Occipital lobe (tissue), 2 donors: ENCODE data around the gene SEMA3G. TPM values are rescaled to one million over a fixed set of nuclear protein-coding genes. Genes with fewer than 3 reads are reported as not detected.
A peak's percentile ranks its signal among the peaks of the same experiment; 100 is the strongest.

Source experiments
- DNase-seq: peaks from one replicate; lab custom pipeline; 2025; lab: John Stamatoyannopoulos, UW
- total RNA-seq: library from RNA; depleted of rRNA; stranded (reverse); fragments of >200 nt; gene quantifications from one replicate; pipeline ENCODE4 v1.2.3, GENCODE V29; 2014

The SEMA3G gene
- total RNA-seq, 1 donor from 2014 or later: 3.0 TPM

GRCh38 chr3:52479877-52480575 is 35.1 kb upstream of the SEMA3G start:
- no peak for DNase-seq

- no peak for DNase-seq
Observed at GRCh38 chr3:52479037-52479876, 34.4 kb upstream of the SEMA3G start.

- DNase-seq: no peak
Observed at GRCh38 chr3:52477796-52478095, 32.8 kb upstream of the SEMA3G start.

- no peak for DNase-seq
Observed at GRCh38 chr3:52477076-52477795, 32.3 kb upstream of the SEMA3G start.

GRCh38 chr3:52473026-52473425 is 28.1 kb upstream of the SEMA3G start:
- DNase-seq: no peak

- DNase-seq: no peak
Observed at GRCh38 chr3:52472239-52473000, 27.5 kb upstream of the SEMA3G start.

- DNase-seq: no peak
Observed at GRCh38 chr3:52471371-52472238, 26.7 kb upstream of the SEMA3G start.

GRCh38 chr3:52470920-52471319 is 26.0 kb upstream of the SEMA3G start:
- no peak for DNase-seq

- DNase-seq: peak; percentile 29
Observed at GRCh38 chr3:52469001-52469400, 24.1 kb upstream of the SEMA3G start.

GRCh38 chr3:52468336-52468735 is 23.4 kb upstream of the SEMA3G start:
- peak; percentile 30 for DNase-seq

GRCh38 chr3:52463416-52463815 is 18.5 kb upstream of the SEMA3G start:
- DNase-seq: no peak

GRCh38 chr3:52461874-52462273 is 17.0 kb upstream of the SEMA3G start:
- no peak for DNase-seq

- DNase-seq: no peak
Observed at GRCh38 chr3:52458770-52459545, 14.1 kb upstream of the SEMA3G start.

- no peak for DNase-seq
Observed at GRCh38 chr3:52458031-52458760, 13.3 kb upstream of the SEMA3G start.

GRCh38 chr3:52456800-52457183 is 11.9 kb upstream of the SEMA3G start:
- DNase-seq: no peak

- DNase-seq: no peak
Observed at GRCh38 chr3:52456169-52456799, 11.4 kb upstream of the SEMA3G start.

GRCh38 chr3:52455283-52456168 is 10.6 kb upstream of the SEMA3G start, which contains the start of gene NISCH:
Gene NISCH (plus strand): TSS chr3:52455604. CDS start chr3:52455642, 38 bp downstream.
- peak; percentile 79 for DNase-seq

GRCh38 chr3:52454938-52455282 is 10.0 kb upstream of the SEMA3G start:
- no peak for DNase-seq
